Astrocyte of the cerebellum (primary cell): ENCODE measurements around the gene AGPS.
"Not testable (repeated sequence)": the region's sequence is repeated elsewhere in the genome, so short reads cannot be mapped to it uniquely, and the experiment has no call there.

Source experiments
- DNase-seq: peaks from one replicate; pipeline ENCODE4 v3.0.0-alpha.2; 2011; ENCODE audit warnings: low read depth
- H3K4me3 ChIP-seq: 2 replicates; pipeline ENCODE4 v1.5.1; 2011; ENCODE audit warnings: mild to moderate bottlenecking, low read depth, low read length, moderate library complexity
- CTCF ChIP-seq: IDR thresholded peaks from 2 replicates; pipeline ENCODE4 v1.5.1; 2012; ENCODE audit warnings: low read length, low read depth, moderate library complexity, mild to moderate bottlenecking; ENCODE audit errors: missing control alignments
- in situ Hi-C: cut with HindIII; loops from 2 replicates; pipeline ENCODE4 v1.10.0; 2017; ENCODE audit warnings: low sequenced_read_pairs

The AGPS gene

GRCh38 chr2:177429688-177430325, 37.2 kb downstream of the AGPS start:
- TF ChIP-seq CTCF, result no peak
- DNase-seq, result peak; percentile 95
- no peak overlapping the region for H3K4me3 ChIP-seq
- in situ Hi-C loops, result no loop called here

- TF ChIP-seq CTCF, result no peak
- H3K4me3 ChIP-seq, result no peak overlapping the region
- DNase-seq, result no peak
- in situ Hi-C loops, result no loop called here
Measured at GRCh38 chr2:177430411-177430810, 37.8 kb downstream of the AGPS start.

GRCh38 chr2:177431111-177431725, 38.6 kb downstream of the AGPS start:
- H3K4me3 ChIP-seq, DNase-seq, in situ Hi-C loops: not testable (repeated sequence)

GRCh38 chr2:177432703-177433102, 40.1 kb downstream of the AGPS start:
- in situ Hi-C loops, result no loop called here

GRCh38 chr2:177433402-177433801, 40.8 kb downstream of the AGPS start:
- in situ Hi-C loops, result no loop called here
- no peak overlapping the region for H3K4me3 ChIP-seq

More at GRCh38 chr2:177432703-177433102, 40.1 kb downstream of the AGPS start:
- no peak overlapping the region for H3K4me3 ChIP-seq
- TF ChIP-seq CTCF, result no peak
- DNase-seq, result no peak

GRCh38 chr2:177434475-177434874, 41.9 kb downstream of the AGPS start:
- in situ Hi-C loops, result no loop called here
- H3K4me3 ChIP-seq, result no peak overlapping the region
- no peak for DNase-seq
- no peak for TF ChIP-seq CTCF

More at GRCh38 chr2:177433402-177433801, 40.8 kb downstream of the AGPS start:
- DNase-seq, result no peak
- no peak for TF ChIP-seq CTCF

GRCh38 chr2:177445200-177445599, 52.6 kb downstream of the AGPS start:
- no peak for TF ChIP-seq CTCF
- H3K4me3 ChIP-seq, result no peak overlapping the region
- in situ Hi-C loops, result no loop called here
- no peak for DNase-seq
